ENCODE data around the gene RNF212B. TPM values are rescaled to one million over a fixed set of nuclear protein-coding genes. Genes with fewer than 3 reads are reported as not detected.

RNF212B gene
- total and polyA plus RNA-seq, 10 of the 15 experiments (the other 5 are each of a cell fraction or from before 2014, with no cell fraction given) = not detected

DNA sequence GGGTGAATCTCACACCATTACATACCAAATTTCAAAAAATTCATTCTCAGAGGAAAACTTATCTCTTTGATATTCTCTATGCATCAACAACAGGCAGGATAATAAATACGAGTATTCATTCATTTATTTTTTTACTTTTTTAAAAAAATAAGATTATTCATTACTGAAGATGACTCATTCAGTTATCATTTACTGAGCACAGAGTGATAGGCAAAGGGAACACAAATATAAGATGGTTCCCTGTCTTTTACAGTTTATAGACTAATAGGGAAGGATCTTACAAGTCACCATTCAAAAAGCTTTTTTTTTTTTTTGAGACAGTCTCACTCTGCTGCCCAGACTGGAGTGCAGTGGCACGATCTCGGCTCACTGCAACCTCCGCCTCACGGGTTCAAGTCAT is 78.6 kb downstream of the RNF212B start:
- intact Hi-C loops (cut with micrococcal nuclease; ENCODE audit: unreplicated experiment) (no loop called here), in situ Hi-C loops (cut with MboI) (loop anchor here (25.0 kb wide), 1 partner anchor 796 kb away; the partner anchor contains the start of genes DCAF11 and NRL)
- ChIA-PET POLR2A (interaction anchor here (0.6 to 0.7 kb wide), 2 partner anchors 13 to 24 kb away, joined by 3 to 5 read pairs; no protein-coding TSS in a partner anchor), CTCF (interaction anchor here (1.7 kb wide), 1 partner anchor 10 kb away, joined by 9 read pairs; the partner anchor contains the start of gene BCL2L2), SMC1A (ENCODE audit: uncharacterized antibody, unreplicated experiment) (interaction anchor here (1.7 kb wide), 1 partner anchor 9 kb away, joined by 3 read pairs; no protein-coding TSS in a partner anchor), RAD21 (ENCODE audit: unreplicated experiment) (no interaction called here)
- no peak overlapping the region for H3K4me3 ChIP-seq
- DNase-seq (ENCODE audit: low read depth, low spot score) (no peak), FAIRE-seq (no peak), ATAC-seq (no peak)
- no TSS peak for BruUV-seq (replicated peaks)
- no peak overlapping the region for H3K9ac ChIP-seq (ENCODE audit: control insufficient read depth, insufficient read depth, low read length)
- H3K36me3 ChIP-seq (ENCODE audit: control insufficient read depth in 2 of 2, insufficient read depth in 2 of 2, low read length in 1 of 2) = peaks cover 0 to 5% of the 10 kb centered on the region in 2 experiments; a peak in 1 of 4 replicates
- no peak overlapping the region for H2AFZ ChIP-seq (ENCODE audit: control insufficient read depth, low read depth, low read length)
- no peak overlapping the region for H3K27ac ChIP-seq (ENCODE audit: control insufficient read depth, insufficient read depth)
- no peaks in the 10 kb centered on the region for H3K79me2 ChIP-seq (ENCODE audit: control insufficient read depth, insufficient read depth, low read length)
- H3K4me2 ChIP-seq (ENCODE audit: control insufficient read depth, insufficient read depth) = no peak overlapping the region
- H3K9me3 ChIP-seq (replicated peaks; ENCODE audit: control insufficient read depth, insufficient read depth, low read length) = no peaks in the 10 kb centered on the region
- no peak for TF ChIP-seq MAX (IDR thresholded peaks at IDR 0.05; ENCODE audit: low read depth, low read length)
- TF ChIP-seq, protein P1, sequence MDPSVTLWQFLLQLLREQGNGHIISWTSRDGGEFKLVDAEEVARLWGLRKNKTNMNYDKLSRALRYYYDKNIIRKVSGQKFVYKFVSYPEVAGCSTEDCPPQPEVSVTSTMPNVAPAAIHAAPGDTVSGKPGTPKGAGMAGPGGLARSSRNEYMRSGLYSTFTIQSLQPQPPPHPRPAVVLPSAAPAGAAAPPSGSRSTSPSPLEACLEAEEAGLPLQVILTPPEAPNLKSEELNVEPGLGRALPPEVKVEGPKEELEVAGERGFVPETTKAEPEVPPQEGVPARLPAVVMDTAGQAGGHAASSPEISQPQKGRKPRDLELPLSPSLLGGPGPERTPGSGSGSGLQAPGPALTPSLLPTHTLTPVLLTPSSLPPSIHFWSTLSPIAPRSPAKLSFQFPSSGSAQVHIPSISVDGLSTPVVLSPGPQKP (IDR thresholded peaks at IDR 0.05; ENCODE audit: low read depth, low read length) = no peak
- TF ChIP-seq, protein P2, sequence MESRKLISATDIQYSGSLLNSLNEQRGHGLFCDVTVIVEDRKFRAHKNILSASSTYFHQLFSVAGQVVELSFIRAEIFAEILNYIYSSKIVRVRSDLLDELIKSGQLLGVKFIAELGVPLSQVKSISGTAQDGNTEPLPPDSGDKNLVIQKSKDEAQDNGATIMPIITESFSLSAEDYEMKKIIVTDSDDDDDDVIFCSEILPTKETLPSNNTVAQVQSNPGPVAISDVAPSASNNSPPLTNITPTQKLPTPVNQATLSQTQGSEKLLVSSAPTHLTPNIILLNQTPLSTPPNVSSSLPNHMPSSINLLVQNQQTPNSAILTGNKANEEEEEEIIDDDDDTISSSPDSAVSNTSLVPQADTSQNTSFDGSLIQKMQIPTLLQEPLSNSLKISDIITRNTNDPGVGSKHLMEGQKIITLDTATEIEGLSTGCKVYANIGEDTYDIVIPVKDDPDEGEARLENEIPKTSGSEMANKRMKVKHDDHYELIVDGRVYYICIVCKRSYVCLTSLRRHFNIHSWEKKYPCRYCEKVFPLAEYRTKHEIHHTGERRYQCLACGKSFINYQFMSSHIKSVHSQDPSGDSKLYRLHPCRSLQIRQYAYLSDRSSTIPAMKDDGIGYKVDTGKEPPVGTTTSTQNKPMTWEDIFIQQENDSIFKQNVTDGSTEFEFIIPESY (IDR thresholded peaks at IDR 0.05) = no peak
- no peak for TF ChIP-seq ZSCAN29 (IDR thresholded peaks at IDR 0.05)
- no peak for TF ChIP-seq BACH1 (IDR thresholded peaks at IDR 0.05; ENCODE audit: borderline replicate concordance)
- TF ChIP-seq SMAD1 (IDR thresholded peaks at IDR 0.05; ENCODE audit: low read depth, partially characterized antibody) = no peak
- TF ChIP-seq RB1 (IDR thresholded peaks at IDR 0.05; ENCODE audit: borderline replicate concordance) = no peak
- TF ChIP-seq NFIC (IDR thresholded peaks at IDR 0.05; ENCODE audit: low read depth, low read length) = no peak
- peaks cover 6% of the 10 kb centered on the region for H3K4me1 ChIP-seq (ENCODE audit: control insufficient read depth, insufficient read depth, low read length)
- H4K20me1 ChIP-seq (ENCODE audit: control insufficient read depth, insufficient read depth) = no peaks in the 10 kb centered on the region
- 80% methylated on average over 5 of the region's 5 CpGs for WGBS (ENCODE audit: insufficient coverage, insufficient replicate concordance, low lambda C conversion rate, missing lambda C conversion rate)
- H3K27me3 ChIP-seq (replicated peaks in 1 of 2; ENCODE audit: control insufficient read depth in 2 of 2, insufficient read depth in 2 of 2, low read length in 1 of 2) = no peaks in the 10 kb centered on the region

All from GM12878 (cell line).